ENCODE measurements around the gene DRC1. TPM values are rescaled to one million over a fixed set of nuclear protein-coding genes. Genes with fewer than 3 reads are reported as not detected.

Gene DRC1
- total RNA-seq, 2 donors from 2014 or later: 0.17 TPM; not detected in 1

DNA sequence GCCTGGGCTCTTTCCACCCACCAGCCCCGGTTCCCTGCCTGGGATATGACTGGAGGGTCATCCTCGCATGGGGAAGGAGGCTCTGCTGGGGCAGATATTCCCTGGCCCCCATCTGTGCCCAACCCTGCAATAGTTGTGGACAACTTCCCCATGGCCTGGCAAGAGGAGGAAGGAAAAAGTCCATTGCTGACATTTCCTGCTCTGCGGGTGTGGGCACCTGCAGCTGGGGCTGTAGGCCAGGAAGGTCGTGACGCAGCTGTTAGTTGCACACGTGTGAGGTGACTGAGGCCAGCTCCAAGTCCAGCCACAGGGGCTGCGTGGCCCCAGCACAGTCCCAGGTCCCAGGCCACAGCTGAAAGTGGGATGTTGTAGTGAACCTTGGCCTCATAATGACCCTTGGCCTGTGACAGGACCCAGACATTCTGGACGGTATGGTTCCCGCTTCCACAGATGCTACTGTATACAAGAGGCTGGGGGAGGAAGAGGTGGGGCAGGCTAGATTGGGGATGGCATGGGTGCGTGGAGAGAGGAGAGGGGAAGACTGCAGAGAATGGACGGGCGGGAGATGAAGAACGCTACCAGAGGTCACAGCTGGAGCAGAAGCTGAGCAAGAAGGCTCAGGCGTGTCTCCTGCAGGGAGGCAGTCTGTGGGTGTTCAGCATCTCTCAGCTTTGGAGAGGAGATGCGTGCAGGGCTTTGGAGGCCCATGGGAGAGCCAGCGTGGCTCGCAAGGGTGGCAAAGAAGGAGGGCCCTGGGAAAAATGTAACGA lies 54.1 kb downstream of the DRC1 start:
- no peaks in the 10 kb centered on the region for H3K9me3 Mint-ChIP-seq
- ATAC-seq (replicated peaks in 1 of 2): no peak
- no peaks in the 10 kb centered on the region for H3K36me3 Mint-ChIP-seq (ENCODE audit: insufficient read depth in 2 of 2)

GRCh38 chr2:26456440-26457250 lies 54.9 kb downstream of the DRC1 start:
- DNase-seq (no peak), ATAC-seq (replicated peaks in 1 of 2) (no peak)
- Mint-ChIP-seq H3K4me1 (ENCODE audit: low read depth) (no peaks in the 10 kb centered on the region), H3K27ac (no peak overlapping the region), H3K27me3 (ENCODE audit: low read depth) (no peaks in the 10 kb centered on the region), H3K9me3 (no peaks in the 10 kb centered on the region), H3K36me3 (ENCODE audit: insufficient read depth in 2 of 2) (no peaks in the 10 kb centered on the region), H3K4me3 (no peak overlapping the region)

More for the DNA sequence above, 54.1 kb downstream of the DRC1 start:
- no peak overlapping the region for H3K27ac Mint-ChIP-seq
- DNase-seq: no peak
- H3K4me3 Mint-ChIP-seq: no peak overlapping the region
- no peaks in the 10 kb centered on the region for H3K4me1 Mint-ChIP-seq (ENCODE audit: low read depth)
- H3K27me3 Mint-ChIP-seq (ENCODE audit: low read depth): no peaks in the 10 kb centered on the region

DNA sequence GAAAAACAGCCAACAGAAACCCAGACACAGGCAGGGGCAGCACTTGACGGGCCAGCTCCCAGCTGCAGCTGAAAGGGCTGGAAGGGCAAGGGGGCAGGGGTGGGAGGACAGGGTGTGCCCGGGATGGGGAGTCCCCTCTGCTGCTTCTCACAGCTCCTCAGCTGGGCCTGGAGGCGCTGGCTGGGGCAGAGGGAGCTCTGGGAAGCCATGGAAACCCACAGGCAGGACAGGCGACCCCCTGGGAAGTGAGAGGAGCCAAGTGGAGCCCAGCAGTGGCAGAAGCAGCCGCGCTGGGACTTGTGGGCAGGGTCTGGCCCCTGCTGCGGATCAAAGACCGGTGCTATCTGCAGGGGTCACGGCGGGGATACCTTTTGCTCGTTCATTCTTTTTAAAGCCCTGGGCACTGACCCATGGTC lies 55.5 kb downstream of the DRC1 start:
- no peaks in the 10 kb centered on the region for H3K27me3 Mint-ChIP-seq (ENCODE audit: low read depth)
- H3K4me1 Mint-ChIP-seq (ENCODE audit: low read depth): no peaks in the 10 kb centered on the region
- no peaks in the 10 kb centered on the region for H3K36me3 Mint-ChIP-seq (ENCODE audit: insufficient read depth in 2 of 2)
- no peak overlapping the region for H3K4me3 Mint-ChIP-seq
- DNase-seq (no peak), ATAC-seq (replicated peaks in 1 of 2) (no peak)
- H3K9me3 Mint-ChIP-seq: no peaks in the 10 kb centered on the region
- H3K27ac Mint-ChIP-seq: no peak overlapping the region

DNA sequence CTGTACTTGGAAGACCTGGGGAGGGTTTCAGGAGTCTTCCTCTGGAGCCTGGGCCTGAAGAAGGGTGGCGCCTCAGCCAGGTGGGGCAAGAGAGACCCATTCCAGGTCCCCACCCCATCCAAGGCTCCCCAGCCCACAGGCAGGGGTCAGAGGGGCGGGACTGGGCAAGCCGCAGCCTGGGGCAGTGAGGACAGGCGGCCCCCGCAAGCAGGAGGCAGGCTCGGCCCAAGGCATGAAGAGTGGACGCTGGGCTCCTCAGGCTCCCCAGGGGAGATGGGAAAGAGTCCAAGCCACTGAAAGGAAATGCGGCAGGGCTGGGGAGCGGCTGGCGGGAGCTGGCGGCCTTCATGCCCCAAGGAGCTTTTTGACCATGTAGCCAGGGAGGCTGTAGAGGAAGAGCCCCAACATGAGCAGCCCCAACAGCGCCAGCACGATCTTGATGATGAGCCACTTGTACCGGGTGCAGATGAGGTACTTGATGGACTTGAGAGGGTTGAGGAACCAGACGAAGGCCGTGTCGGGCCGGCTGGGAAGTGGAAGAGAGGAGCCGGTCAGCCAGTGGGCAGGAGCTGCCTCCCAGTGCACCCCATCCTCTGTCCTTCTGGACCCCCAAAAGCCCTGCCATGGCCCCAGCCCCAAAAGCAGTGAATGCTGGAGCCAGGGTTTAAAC lies 56.1 kb downstream of the DRC1 start:
- Mint-ChIP-seq H3K27ac (no peak overlapping the region), H3K4me3 (no peak overlapping the region)
- DNase-seq: no peak

DNA sequence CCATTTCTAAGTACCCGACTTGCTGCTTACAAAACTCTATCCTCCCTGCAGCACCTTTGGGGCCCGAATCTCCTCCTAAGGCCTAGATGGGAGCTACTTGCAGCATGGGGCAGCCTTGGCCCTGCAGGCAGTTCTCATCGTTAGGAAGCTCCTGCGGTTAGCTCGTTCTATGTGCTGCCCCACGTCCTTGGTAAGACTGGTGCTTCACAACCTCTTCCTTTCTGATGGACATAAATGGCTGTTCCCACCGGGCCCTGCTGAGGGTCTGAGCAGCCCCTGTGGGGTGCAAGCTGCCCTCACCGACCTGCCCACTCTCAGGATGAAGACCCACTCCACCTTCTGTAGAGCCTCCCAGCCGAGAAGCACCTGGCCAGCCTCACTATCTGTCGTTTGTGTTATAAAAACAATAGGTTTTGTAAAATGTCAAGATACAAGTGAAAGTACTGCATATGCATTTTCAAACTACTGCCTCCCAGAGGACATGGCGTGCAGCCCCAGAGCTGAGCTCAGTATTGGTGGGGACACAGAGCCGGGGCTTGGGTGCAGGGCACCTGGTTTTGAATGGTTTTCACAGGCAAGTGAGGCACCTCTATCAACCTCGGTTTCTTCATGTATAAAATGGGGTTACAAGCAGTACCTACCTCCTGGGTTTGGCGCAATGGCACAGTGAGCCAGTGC lies 56.8 kb downstream of the DRC1 start:
- no peak for ATAC-seq (replicated peaks in 1 of 2)
- H3K27me3 Mint-ChIP-seq (ENCODE audit: low read depth): no peaks in the 10 kb centered on the region
- no peak overlapping the region for H3K4me3 Mint-ChIP-seq
- no peaks in the 10 kb centered on the region for H3K9me3 Mint-ChIP-seq
- no peaks in the 10 kb centered on the region for H3K36me3 Mint-ChIP-seq (ENCODE audit: insufficient read depth in 2 of 2)
- H3K27ac Mint-ChIP-seq: no peak overlapping the region
- DNase-seq: no peak
- no peaks in the 10 kb centered on the region for H3K4me1 Mint-ChIP-seq (ENCODE audit: low read depth)

More for the DNA sequence above, 56.1 kb downstream of the DRC1 start:
- no peaks in the 10 kb centered on the region for H3K36me3 Mint-ChIP-seq (ENCODE audit: insufficient read depth in 2 of 2)
- no peaks in the 10 kb centered on the region for H3K27me3 Mint-ChIP-seq (ENCODE audit: low read depth)
- no peak for ATAC-seq (replicated peaks in 1 of 2)
- H3K4me1 Mint-ChIP-seq (ENCODE audit: low read depth): no peaks in the 10 kb centered on the region
- H3K9me3 Mint-ChIP-seq: no peaks in the 10 kb centered on the region

DNA sequence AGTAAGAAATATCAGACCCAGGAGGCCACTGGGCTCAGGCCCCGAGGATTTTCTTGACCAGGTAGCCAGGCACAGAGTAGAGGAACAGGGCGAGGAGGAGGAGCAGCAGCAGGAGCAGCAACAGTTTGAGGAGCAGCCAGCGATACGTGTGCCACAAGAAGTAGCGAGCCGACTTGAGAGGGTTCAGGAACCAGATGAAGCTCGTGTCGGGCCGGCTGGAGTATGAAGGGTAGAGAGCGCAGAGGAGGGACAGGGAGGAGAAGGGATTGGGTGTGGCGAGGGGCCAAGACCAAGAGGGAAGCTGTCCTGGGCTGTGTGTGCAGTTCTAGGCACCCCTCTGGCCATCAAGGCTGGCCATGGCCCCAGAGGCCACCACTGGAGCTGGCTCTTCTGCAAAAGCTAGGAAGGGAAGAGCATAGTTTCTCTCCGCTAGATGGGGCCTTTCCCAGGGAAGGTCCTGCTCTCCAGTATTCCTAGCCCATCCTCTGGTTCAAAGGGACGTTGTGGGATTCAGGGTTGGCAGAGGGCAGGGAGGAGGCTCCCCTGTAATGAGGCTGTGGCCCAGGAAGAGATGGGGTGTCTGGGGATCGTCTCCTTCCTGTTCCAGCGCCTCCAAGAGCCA lies 58.4 kb downstream of the DRC1 start:
- no peaks in the 10 kb centered on the region for H3K4me1 Mint-ChIP-seq (ENCODE audit: low read depth)
- DNase-seq (no peak), ATAC-seq (replicated peaks in 1 of 2) (no peak)
- H3K9me3 Mint-ChIP-seq: no peaks in the 10 kb centered on the region
- H3K4me3 Mint-ChIP-seq: no peak overlapping the region
- no peak overlapping the region for H3K27ac Mint-ChIP-seq
- H3K27me3 Mint-ChIP-seq (ENCODE audit: low read depth): no peaks in the 10 kb centered on the region
- no peaks in the 10 kb centered on the region for H3K36me3 Mint-ChIP-seq (ENCODE audit: insufficient read depth in 2 of 2)

DNA sequence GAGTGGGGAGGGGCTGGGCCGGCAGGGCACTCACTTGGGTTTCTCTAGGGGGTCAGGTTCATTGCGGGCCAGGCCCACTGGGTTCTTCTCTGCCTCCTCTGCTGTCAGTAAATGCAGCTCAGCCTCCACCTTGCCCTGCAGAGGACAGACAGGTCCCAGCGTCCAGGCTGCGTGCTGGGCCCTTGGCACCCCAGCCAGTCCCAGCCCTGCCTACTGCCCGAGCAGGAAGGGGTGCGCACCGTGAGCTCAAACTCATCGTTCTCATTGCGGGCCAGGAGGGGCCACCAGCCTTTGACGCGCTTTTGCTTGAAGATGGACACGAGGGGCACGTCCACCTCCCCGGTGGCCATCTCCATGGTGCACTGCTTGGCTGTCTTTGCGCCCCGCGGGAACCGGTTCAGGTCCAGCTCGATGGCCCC lies 58.9 kb downstream of the DRC1 start:
- Mint-ChIP-seq H3K4me3 (no peak overlapping the region), H3K4me1 (ENCODE audit: low read depth) (no peaks in the 10 kb centered on the region), H3K27ac (no peak overlapping the region), H3K36me3 (ENCODE audit: insufficient read depth in 2 of 2) (no peaks in the 10 kb centered on the region), H3K27me3 (ENCODE audit: low read depth) (no peaks in the 10 kb centered on the region), H3K9me3 (no peaks in the 10 kb centered on the region)
- DNase-seq (no peak), ATAC-seq (replicated peaks in 1 of 2) (no peak)

DNA sequence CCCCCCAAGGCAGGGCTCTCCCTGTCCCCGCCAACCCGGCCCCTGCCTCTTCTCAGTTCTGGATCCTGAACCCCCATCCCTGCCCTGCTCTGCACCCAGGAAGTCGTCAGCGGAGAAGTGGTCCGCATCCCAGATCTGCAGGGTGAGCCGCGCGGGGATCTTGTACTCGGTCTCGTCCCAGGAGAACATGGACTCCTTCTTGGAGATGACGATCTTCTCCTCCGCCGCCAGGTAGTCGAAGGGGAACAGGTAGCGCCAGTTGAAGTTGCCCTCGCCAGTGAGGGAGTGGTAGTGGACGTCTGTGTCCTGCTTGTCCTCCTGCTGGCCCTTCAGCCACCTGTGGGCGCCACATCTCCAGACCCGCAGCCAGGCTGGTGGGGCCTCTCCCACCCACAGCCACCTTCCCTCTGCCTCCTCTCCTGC lies 59.9 kb downstream of the DRC1 start:
- H3K4me3 Mint-ChIP-seq: no peak overlapping the region
- no peaks in the 10 kb centered on the region for H3K36me3 Mint-ChIP-seq (ENCODE audit: insufficient read depth in 2 of 2)
- no peaks in the 10 kb centered on the region for H3K27me3 Mint-ChIP-seq (ENCODE audit: low read depth)
- H3K27ac Mint-ChIP-seq: no peak overlapping the region
- ATAC-seq (replicated peaks in 1 of 2) (no peak), DNase-seq (no peak)
- H3K4me1 Mint-ChIP-seq (ENCODE audit: low read depth): no peaks in the 10 kb centered on the region
- H3K9me3 Mint-ChIP-seq: no peaks in the 10 kb centered on the region

- Mint-ChIP-seq H3K36me3 (ENCODE audit: insufficient read depth in 2 of 2) (no peaks in the 10 kb centered on the region), H3K9me3 (no peaks in the 10 kb centered on the region), H3K27ac (no peak overlapping the region), H3K4me1 (ENCODE audit: low read depth) (no peaks in the 10 kb centered on the region), H3K4me3 (no peak overlapping the region), H3K27me3 (ENCODE audit: low read depth) (no peaks in the 10 kb centered on the region)
- no peak for DNase-seq
- ATAC-seq (replicated peaks in 1 of 2): no peak
Observed at GRCh38 chr2:26462100-26462499, 60.4 kb downstream of the DRC1 start.

- Mint-ChIP-seq H3K27me3 (ENCODE audit: low read depth) (no peaks in the 10 kb centered on the region), H3K36me3 (ENCODE audit: insufficient read depth in 2 of 2) (no peaks in the 10 kb centered on the region), H3K9me3 (no peaks in the 10 kb centered on the region), H3K4me1 (ENCODE audit: low read depth) (no peaks in the 10 kb centered on the region), H3K27ac (no peak overlapping the region), H3K4me3 (no peak overlapping the region)
- ATAC-seq (replicated peaks in 1 of 2): no peak
- DNase-seq: no peak
Observed at GRCh38 chr2:26462511-26463243, 61.0 kb downstream of the DRC1 start.

GRCh38 chr2:26463244-26464192 lies 61.8 kb downstream of the DRC1 start:
- Mint-ChIP-seq H3K27me3 (ENCODE audit: low read depth) (no peaks in the 10 kb centered on the region), H3K27ac (no peak overlapping the region), H3K4me3 (no peak overlapping the region), H3K9me3 (no peaks in the 10 kb centered on the region), H3K4me1 (ENCODE audit: low read depth) (no peaks in the 10 kb centered on the region), H3K36me3 (ENCODE audit: insufficient read depth in 2 of 2) (no peaks in the 10 kb centered on the region)
- no peak for ATAC-seq (replicated peaks in 1 of 2)
- no peak for DNase-seq

Data from activated T-cell treated with anti-CD3 and anti-CD28 coated beads, Interleukin-2, amount 50 U/mL, for 72 hours (primary cell).